Smooth muscle cell (in vitro differentiated cells): ENCODE data around the gene SPATA2L. TPM values are rescaled to one million over a fixed set of nuclear protein-coding genes. Genes with fewer than 3 reads are reported as not detected.

Experiments used
- DNase-seq: peaks from one replicate; lab custom pipeline; 2025; ENCODE audit not compliant: unreplicated experiment; lab: John Stamatoyannopoulos, UW
- H2AFZ ChIP-seq: fragments of 200-600 bp; sonication (generic); 2 replicates; pipeline ENCODE4 v1.6.0; 2016; ENCODE audit warnings: antibody characterized with exemption, low read depth, mild to moderate bottlenecking
- H3F3A ChIP-seq: fragments of 200-600 bp; sonication (generic); 2 replicates; pipeline ENCODE4 v1.6.0; 2017; ENCODE audit warnings: antibody characterized with exemption, low read depth
- H3K27ac ChIP-seq: fragments of 200-600 bp; sonication (generic); 2 replicates; pipeline ENCODE4 v1.5.1; 2016; ENCODE audit warnings: low read depth, mild to moderate bottlenecking
- H3K27me3 ChIP-seq: fragments of 200-600 bp; sonication (generic); 2 replicates; pipeline ENCODE4 v1.6.1; 2016; ENCODE audit warnings: low read depth, mild to moderate bottlenecking
- H3K36me3 ChIP-seq: fragments of 200-600 bp; sonication (generic); 2 replicates; pipeline ENCODE4 v1.5.1; 2016; ENCODE audit warnings: low read depth
- H3K4me1 ChIP-seq: fragments of 200-600 bp; sonication (generic); 2 replicates; pipeline ENCODE4 v1.5.1; 2016; ENCODE audit warnings: low read depth
- H3K4me2 ChIP-seq: fragments of 200-600 bp; sonication (generic); 2 replicates; pipeline ENCODE4 v1.6.0; 2016; ENCODE audit warnings: mild to moderate bottlenecking
- H3K4me3 ChIP-seq: fragments of 200-600 bp; sonication (generic); 2 replicates; pipeline ENCODE4 v1.5.1; 2016; ENCODE audit warnings: mild to moderate bottlenecking
- H3K79me2 ChIP-seq: fragments of 200-600 bp; sonication (generic); 2 replicates; pipeline ENCODE4 v1.6.0; 2016; ENCODE audit warnings: low read depth, mild to moderate bottlenecking
- H3K9ac ChIP-seq: fragments of 200-600 bp; sonication (generic); 2 replicates; pipeline ENCODE4 v1.6.0; 2016; ENCODE audit warnings: low read depth
- H3K9me3 ChIP-seq: fragments of 200-600 bp; sonication (generic); replicated peaks from 2 replicates; pipeline ENCODE4 v1.5.1; 2016; ENCODE audit warnings: low read depth
- H4K20me1 ChIP-seq: fragments of 200-600 bp; sonication (generic); 2 replicates; pipeline ENCODE4 v1.6.0; 2016; ENCODE audit warnings: low read depth
- WGBS: methylation state at CpG from one replicate; pipeline ENCODE4 v1.1.7; 2016; ENCODE audit warnings: low lambda C conversion rate; 5-methylcytosine and 5-hydroxymethylcytosine counted together
- polyA plus RNA-seq: library from polyadenylated mRNA; unstranded; fragments of >200 nt; fragmentation: Nextera tagmentation; extraction: Ambion mirVana; gene quantifications from 2 replicates; pipeline ENCODE4 v1.2.1, GENCODE V29; 2016
- total RNA-seq: library from RNA; depleted of rRNA; stranded (reverse); fragments of >200 nt; gene quantifications from 2 replicates; pipeline ENCODE4 v1.2.3, GENCODE V29; 2014
- TF ChIP-seq, protein P1 (sequence below): fragments of 200-600 bp; sonication (generic); IDR thresholded peaks from 2 replicates; pipeline ENCODE4 v1.5.1; 2017; ENCODE audit warnings: borderline replicate concordance, mild to moderate bottlenecking, antibody characterized with exemption; ENCODE audit not compliant: insufficient read depth, poor library complexity, severe bottlenecking

The SPATA2L gene
- total and polyA plus RNA-seq, 2 experiments from 2014 or later, result 7.8 to 14.1 TPM

DNA sequence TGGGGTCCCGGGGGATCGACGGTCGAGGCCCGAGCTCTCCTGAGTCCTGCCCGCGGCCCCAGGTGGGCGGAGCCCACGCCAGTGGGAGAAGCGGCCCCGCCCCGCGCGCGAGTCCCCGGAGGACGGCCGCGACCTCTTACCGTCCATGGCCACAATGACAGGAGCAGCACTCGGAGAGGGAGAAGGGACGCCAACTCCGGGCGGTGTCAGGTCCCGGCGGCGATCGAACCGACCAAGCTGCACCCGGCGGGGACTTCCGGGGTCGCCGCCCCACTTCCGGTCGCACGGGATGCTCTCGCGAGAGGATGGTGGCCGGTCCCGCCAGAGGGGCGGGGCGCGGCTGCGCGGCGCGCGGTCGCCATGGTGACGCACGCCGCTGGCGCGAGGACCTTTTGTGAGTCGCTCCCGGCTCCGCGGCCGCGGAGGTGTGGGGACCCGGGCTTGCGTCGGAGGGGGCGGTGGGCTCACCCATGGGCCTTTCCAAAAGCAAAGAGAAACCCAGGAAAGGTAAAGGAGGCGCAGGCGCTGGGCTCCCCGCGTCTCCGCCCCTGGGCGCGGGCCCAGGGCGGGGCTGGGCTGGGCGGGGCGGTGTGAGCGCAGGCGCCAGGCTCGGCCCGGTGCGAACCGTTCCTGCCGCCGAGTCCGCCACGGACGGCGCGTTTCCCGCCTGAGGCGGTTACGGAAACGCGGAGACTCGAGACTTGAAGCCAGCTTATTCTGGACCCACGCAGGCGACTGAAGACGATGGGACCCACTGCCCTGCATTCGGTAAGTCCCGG, 43.9 kb downstream of the SPATA2L start, which contains the start of the genes CHMP1A and SPATA33:
TSS of gene CHMP1A (minus strand) at position 267 of the 779 bp plus-strand sequence. CDS start at position 147, 120 bp downstream.
TSS of gene SPATA33 (plus strand) at position 395 of the 779 bp plus-strand sequence. CDS start at position 471, 76 bp downstream.
- H3K36me3 ChIP-seq, result no peaks in the 10 kb centered on the region
- peak within 1 kb of the TSS; percentile 97 for H3K9ac ChIP-seq
- H3F3A ChIP-seq, result no peaks in the 10 kb centered on the region
- peak within 1 kb of the TSS; percentile 99 for H3K4me3 ChIP-seq
- peak; percentile 79 for DNase-seq
- peak within 1 kb of the TSS; percentile 70 for H3K27ac ChIP-seq
- peaks cover 12% of the 10 kb centered on the region for H3K4me1 ChIP-seq
- peak within 1 kb of the TSS; percentile 100 for H3K4me2 ChIP-seq
- H2AFZ ChIP-seq, result peak within 1 kb of the TSS; percentile 99
- H3K79me2 ChIP-seq, result peaks cover 56% of the 10 kb centered on the region
- under 1% methylated on average over 77 of the region's 99 CpGs for WGBS
- TF ChIP-seq, protein P1, sequence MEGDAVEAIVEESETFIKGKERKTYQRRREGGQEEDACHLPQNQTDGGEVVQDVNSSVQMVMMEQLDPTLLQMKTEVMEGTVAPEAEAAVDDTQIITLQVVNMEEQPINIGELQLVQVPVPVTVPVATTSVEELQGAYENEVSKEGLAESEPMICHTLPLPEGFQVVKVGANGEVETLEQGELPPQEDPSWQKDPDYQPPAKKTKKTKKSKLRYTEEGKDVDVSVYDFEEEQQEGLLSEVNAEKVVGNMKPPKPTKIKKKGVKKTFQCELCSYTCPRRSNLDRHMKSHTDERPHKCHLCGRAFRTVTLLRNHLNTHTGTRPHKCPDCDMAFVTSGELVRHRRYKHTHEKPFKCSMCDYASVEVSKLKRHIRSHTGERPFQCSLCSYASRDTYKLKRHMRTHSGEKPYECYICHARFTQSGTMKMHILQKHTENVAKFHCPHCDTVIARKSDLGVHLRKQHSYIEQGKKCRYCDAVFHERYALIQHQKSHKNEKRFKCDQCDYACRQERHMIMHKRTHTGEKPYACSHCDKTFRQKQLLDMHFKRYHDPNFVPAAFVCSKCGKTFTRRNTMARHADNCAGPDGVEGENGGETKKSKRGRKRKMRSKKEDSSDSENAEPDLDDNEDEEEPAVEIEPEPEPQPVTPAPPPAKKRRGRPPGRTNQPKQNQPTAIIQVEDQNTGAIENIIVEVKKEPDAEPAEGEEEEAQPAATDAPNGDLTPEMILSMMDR, result no peak
- no peaks in the 10 kb centered on the region for H3K27me3 ChIP-seq
- peaks cover 28% of the 10 kb centered on the region for H4K20me1 ChIP-seq
- H3K9me3 ChIP-seq, result no peaks in the 10 kb centered on the region

DNA sequence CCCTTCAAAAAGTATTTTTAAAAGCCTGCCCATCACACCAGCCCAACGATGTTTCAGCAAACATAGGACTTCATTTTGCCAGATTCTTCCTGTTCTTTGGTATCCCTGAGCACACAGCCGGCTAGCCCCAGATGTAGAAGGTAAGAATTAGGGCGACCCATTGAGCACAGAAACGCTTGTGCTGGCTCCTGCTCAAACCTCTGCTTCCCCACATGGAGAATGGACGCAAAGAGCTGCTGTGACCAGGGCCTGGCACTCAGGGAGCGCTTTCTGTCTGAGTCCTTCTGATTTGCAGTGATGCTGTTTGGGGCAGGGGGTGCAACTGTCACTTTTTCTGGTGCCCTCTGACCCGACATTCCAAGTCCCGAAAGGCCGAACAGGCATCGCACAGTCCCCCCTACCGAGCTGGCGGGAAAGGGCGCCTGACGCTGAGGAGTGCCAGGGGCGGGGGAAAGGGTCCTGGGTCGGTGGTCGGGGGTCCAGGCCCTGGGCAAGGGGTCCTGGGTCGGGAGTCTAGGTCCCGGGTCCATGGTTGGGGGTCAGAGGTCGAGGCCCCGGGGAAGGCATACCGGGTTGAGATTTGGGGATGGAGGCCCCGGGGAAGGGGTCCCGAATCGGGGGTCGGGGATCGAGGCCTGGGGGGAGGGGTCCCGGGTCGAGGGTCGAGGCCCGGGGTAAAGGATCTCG, 44.9 kb downstream of the SPATA2L start:
- Histone ChIP-seq H3F3A (no peaks in the 10 kb centered on the region), H3K36me3 (no peaks in the 10 kb centered on the region), H3K4me1 (peaks cover 12% of the 10 kb centered on the region), H2AFZ (no peak overlapping the region), H3K79me2 (peaks cover 56% of the 10 kb centered on the region), H3K4me3 (peak overlapping the region; percentile 99), H3K4me2 (peak overlapping the region; percentile 100), H3K27ac (peak overlapping the region; percentile 70), H3K27me3 (no peaks in the 10 kb centered on the region), H4K20me1 (peaks cover 37% of the 10 kb centered on the region), H3K9ac (peak overlapping the region; percentile 97), H3K9me3 (no peaks in the 10 kb centered on the region)
- TF ChIP-seq, protein P1, result no peak
- DNase-seq, result no peak
- 66% methylated on average over 22 of the region's 32 CpGs for WGBS

DNA sequence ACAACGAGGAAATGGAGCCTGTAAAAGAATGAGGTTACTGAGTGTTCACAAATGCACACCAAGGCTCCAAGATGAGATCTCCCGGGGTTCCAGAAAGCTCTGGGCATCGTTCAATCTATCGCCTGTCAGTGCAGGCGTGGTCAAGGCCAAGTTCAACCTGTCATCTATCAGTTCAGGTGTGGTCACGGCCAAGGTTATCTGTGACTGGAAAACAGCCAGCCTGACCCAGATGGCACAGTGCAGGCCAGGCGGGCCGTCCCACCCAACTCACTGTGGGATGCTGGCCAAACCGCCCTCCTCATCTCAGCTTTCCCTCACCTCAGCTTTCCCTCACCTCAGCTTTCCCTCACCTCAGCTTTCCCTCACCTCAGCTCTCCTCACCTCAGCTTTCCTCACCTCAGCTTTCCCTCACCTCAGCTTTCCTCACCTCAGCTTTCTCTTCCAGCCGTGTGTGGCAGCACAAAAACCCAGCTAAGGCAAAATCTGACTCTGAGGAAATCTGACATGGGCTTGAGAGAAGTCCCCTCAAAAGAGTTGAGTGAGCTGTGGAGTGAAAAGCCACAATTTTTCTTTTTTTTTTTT, 46.4 kb downstream of the SPATA2L start:
- H3K4me2 ChIP-seq, result no peak overlapping the region
- 95% methylated on average over 10 of the region's 10 CpGs for WGBS
- no peaks in the 10 kb centered on the region for H3K27me3 ChIP-seq
- peaks cover 56% of the 10 kb centered on the region for H3K79me2 ChIP-seq
- no peak overlapping the region for H3K27ac ChIP-seq
- no peaks in the 10 kb centered on the region for H3K9me3 ChIP-seq
- no peak overlapping the region for H2AFZ ChIP-seq
- no peak overlapping the region for H3K4me3 ChIP-seq
- H3F3A ChIP-seq, result no peaks in the 10 kb centered on the region
- DNase-seq, result no peak
- no peak overlapping the region for H3K9ac ChIP-seq
- H3K4me1 ChIP-seq, result peaks cover 12% of the 10 kb centered on the region
- H4K20me1 ChIP-seq, result peaks cover 50% of the 10 kb centered on the region
- H3K36me3 ChIP-seq, result no peaks in the 10 kb centered on the region
- TF ChIP-seq, protein P1, result no peak
